Kidney (tissue), 14 donors: ENCODE measurements around the gene ARHGEF40. TPM values are rescaled to one million over a fixed set of nuclear protein-coding genes. Genes with fewer than 3 reads are reported as not detected.

Experiments used
- DNase-seq, 5 donors: peaks; one replicate each; pipeline ENCODE4 v3.0.0-alpha.2; 2013 to 2020
- FAIRE-seq: peaks from 2 replicates; lab custom pipeline; 2012; peaks lifted over from hg19 to GRCh38; lab: Jason Lieb, UNC
- H3K27ac ChIP-seq, 2 donors: one replicate each; pipeline ENCODE4 v1.7.0; 2013; ENCODE audit warnings: low read depth in 2 of 2, low read length in 2 of 2, inconsistent platforms in 1 of 2
- H3K27me3 ChIP-seq: one replicate; pipeline ENCODE4 v1.7.1; 2013; ENCODE audit warnings: low read length, inconsistent platforms; ENCODE audit not compliant: control insufficient read depth, insufficient read depth
- H3K36me3 ChIP-seq, 3 donors: one replicate each; pipeline versions ENCODE4 v1.7.0 to v1.7.1; 2013; ENCODE audit warnings: low read length in 3 of 3, control low read depth in 1 of 3, inconsistent platforms in 1 of 3; ENCODE audit not compliant: insufficient read depth in 3 of 3, control insufficient read depth in 2 of 3
- H3K4me1 ChIP-seq, 3 donors: one replicate each; pipeline versions ENCODE4 v1.7.0 to v1.7.1; 2013; ENCODE audit warnings: low read length in 3 of 3, inconsistent platforms in 1 of 3, low read depth in 1 of 3; ENCODE audit not compliant: control insufficient read depth in 2 of 3, insufficient read depth in 2 of 3
- H3K4me3 ChIP-seq, 3 donors: one replicate each; pipeline versions ENCODE4 v1.7.0 to v1.8.1; 2013; ENCODE audit warnings: low read length in 3 of 3, control low read depth in 1 of 3, inconsistent platforms in 1 of 3
- H3K9ac ChIP-seq, 3 donors: one replicate each; pipeline versions ENCODE4 v1.7.0 to v1.7.1; 2013; ENCODE audit warnings: low read length in 3 of 3, control low read depth in 1 of 3, inconsistent platforms in 1 of 3
- H3K9me3 ChIP-seq, 3 donors: one replicate each; pipeline versions ENCODE4 v1.7.0 to v1.7.1; 2013; ENCODE audit warnings: low read length in 3 of 3, control low read depth in 1 of 3, inconsistent platforms in 1 of 3; ENCODE audit not compliant: control insufficient read depth in 2 of 3, insufficient read depth in 1 of 3
- CTCF ChIP-seq: IDR thresholded peaks from 3 replicates; pipeline ENCODE4 v1.5.1; 2012; ENCODE audit warnings: mild to moderate bottlenecking, moderate library complexity, borderline replicate concordance; ENCODE audit not compliant: insufficient read depth; ENCODE audit errors: extremely low read depth
- intact Hi-C: fragments of 100-400 bp; cut with DNase I; formaldehyde crosslinking; loops from one replicate; pipeline ENCODE4 v1.11.1; 2022
- polyA plus RNA-seq: library from polyadenylated mRNA; stranded (reverse); fragments of 350-450 nt; fragmentation: Illumina TruSeq; extraction: RNeasy Lipid Tissue Mini Kit (QIAGEN cat#74804); gene quantifications from one replicate; pipeline ENCODE4 v1.2.3, GENCODE V29; 2014; ENCODE audit warnings: low read depth, low replicate concordance; ENCODE audit not compliant: insufficient read depth
- total RNA-seq: library from RNA; stranded (reverse); fragmentation: NEBNext Ultra II Directional; extraction: Animal tissue kit (Norgen Biotek cat#: 25700); gene quantifications from one replicate; pipeline ENCODE4 v1.2.1, GENCODE V29; 2021
- donor health status: control.
- donor health status: control.
- donor health status: control.
- donor health status: control.
- donor health status: control.
- donor health status: DM: yes; HTN: yes; CAD: no.
- donor health status: Normal renal cell carcinoma (clear cell type).

The ARHGEF40 gene
- total and polyA plus RNA-seq, 2 donors from 2014 or later: 15.9 to 25.6 TPM

GRCh38 chr14:21089271-21089670 is 19.2 kb downstream of the ARHGEF40 start:
- no peak for TF ChIP-seq CTCF
- H3K4me1 ChIP-seq: peaks cover 0 to 13% (median 7%) of the 10 kb centered on the region in 3 donors

GRCh38 chr14:21089877-21090193 is 19.7 kb downstream of the ARHGEF40 start:
- TF ChIP-seq CTCF: no peak
- no peak for FAIRE-seq
- H3K36me3 ChIP-seq: peaks cover 2 to 20% (median 6%) of the 10 kb centered on the region in 3 donors
- intact Hi-C loops: loop anchor here (10.0 kb wide), 1 partner anchor 75 kb away; no protein-coding TSS in a partner anchor
- H3K9ac ChIP-seq: no peak overlapping the region
- H3K27ac ChIP-seq: no peak overlapping the region
- no peak for DNase-seq
- peaks cover 1 to 14% (median 7%) of the 10 kb centered on the region in 3 donors for H3K4me1 ChIP-seq
- no peaks in the 10 kb centered on the region for H3K27me3 ChIP-seq
- H3K9me3 ChIP-seq: no peaks in the 10 kb centered on the region
- no peak overlapping the region for H3K4me3 ChIP-seq

More at GRCh38 chr14:21089271-21089670, 19.2 kb downstream of the ARHGEF40 start:
- no peak overlapping the region for H3K4me3 ChIP-seq
- no peak overlapping the region for H3K27ac ChIP-seq
- no peaks in the 10 kb centered on the region for H3K27me3 ChIP-seq
- no peaks in the 10 kb centered on the region for H3K9me3 ChIP-seq
- intact Hi-C loops: loop anchor here (10.0 kb wide), 1 partner anchor 74 kb away; no protein-coding TSS in a partner anchor
- H3K9ac ChIP-seq: no peak overlapping the region
- peaks cover 2 to 26% (median 8%) of the 10 kb centered on the region in 3 donors for H3K36me3 ChIP-seq
- DNase-seq (no peak), FAIRE-seq (no peak)

- no peak overlapping the region for H3K4me3 ChIP-seq
- no peaks in the 10 kb centered on the region for H3K27me3 ChIP-seq
- H3K27ac ChIP-seq: no peak overlapping the region
- H3K9me3 ChIP-seq: no peaks in the 10 kb centered on the region
- intact Hi-C loops: no loop called here
- FAIRE-seq (no peak), DNase-seq (peak in 4 of 5 donors; percentile 33 to 78 (median 40))
- peaks cover 2 to 15% (median 3%) of the 10 kb centered on the region in 3 donors for H3K36me3 ChIP-seq
- H3K9ac ChIP-seq: no peak overlapping the region
- H3K4me1 ChIP-seq: peaks cover 5 to 14% (median 7%) of the 10 kb centered on the region in 3 donors
- TF ChIP-seq CTCF: peak; percentile 25
Observed at GRCh38 chr14:21090194-21090939, 20.3 kb downstream of the ARHGEF40 start.
